ENCODE data around the gene KIF26B.

KIF26B gene

DNA sequence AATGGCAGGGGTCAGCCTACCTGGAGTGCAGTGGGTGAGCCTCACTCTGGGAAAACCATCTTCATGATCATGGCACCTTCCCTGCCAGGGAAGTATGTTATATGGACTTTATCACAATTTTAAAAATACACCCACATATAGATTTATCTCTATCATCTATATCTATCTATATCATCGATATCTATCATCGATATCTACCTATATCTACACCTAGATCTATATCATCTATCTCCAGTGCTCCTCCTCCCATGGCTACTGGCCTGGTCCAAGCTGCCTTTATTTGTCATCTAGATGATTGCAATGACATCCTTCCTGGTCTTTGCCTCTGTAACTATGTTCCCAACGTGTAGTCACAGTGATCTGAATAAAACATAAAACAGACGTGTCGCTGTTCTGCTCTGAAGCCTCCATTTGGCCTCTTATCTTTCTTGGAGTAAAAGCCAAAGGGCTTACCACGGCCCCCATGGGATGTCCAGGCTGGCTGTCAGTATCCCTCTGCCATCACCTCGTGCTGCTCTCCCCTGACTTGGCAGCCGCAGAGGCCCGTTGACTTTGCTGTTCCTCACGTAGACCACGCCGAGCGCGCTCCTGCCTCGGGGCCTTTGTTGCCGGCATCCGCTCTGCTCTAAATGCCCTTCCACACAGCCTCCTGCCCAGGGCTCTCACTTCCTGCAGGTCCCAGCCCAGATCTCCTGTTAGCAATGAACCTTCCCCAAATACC lies 20.6 kb upstream of the KIF26B start:
- no peak for DNase-seq

DNA sequence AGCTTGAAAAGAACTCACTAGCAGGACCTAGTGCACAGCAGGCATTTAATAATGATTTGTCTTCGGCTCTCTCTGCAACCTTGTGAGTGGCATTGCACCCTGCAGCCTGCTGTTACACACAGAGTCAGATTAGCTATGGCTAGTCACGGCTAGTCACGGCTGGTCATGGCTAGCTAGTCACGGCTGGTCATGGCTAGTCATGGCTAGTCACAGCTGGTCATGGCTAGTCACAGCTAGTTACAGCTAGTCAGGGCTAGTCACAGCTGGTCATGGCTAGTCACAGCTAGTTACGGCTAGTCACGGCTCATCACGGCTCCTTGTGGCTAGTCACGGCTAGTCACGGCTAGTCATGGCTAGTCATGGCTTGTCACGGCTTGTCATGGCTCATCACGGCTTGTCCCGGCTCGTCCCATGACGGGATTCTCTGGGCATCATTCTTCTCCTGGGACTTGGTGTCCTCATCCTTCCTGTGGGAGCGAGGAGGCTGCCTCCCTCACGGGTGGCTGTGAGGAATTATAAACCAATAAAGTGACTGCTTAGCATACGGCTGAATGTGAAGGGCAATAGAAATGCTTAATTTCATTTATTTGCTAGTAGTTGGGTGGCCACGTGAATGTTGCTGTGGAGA lies 12.5 kb upstream of the KIF26B start:
- DNase-seq, result no peak

DNA sequence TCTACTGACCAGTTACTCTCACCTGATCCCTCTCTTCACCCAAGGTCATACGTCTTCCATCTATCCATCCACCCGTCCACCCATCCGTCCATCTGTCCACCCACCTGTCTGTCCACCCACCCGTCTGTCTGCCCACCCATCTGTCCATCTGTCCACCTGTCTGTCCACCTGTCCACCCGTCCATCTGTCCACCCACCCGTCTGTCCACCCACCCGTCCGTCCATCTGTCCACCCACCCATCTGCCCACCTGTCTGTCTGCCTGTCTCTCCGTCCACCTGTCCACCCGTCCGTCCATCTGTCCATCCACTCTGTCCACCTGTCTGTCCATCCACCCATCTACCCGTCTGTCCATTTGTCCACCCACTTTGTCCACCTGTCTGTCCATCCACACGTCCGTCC lies 11.8 kb upstream of the KIF26B start:
- no peak for DNase-seq

DNA sequence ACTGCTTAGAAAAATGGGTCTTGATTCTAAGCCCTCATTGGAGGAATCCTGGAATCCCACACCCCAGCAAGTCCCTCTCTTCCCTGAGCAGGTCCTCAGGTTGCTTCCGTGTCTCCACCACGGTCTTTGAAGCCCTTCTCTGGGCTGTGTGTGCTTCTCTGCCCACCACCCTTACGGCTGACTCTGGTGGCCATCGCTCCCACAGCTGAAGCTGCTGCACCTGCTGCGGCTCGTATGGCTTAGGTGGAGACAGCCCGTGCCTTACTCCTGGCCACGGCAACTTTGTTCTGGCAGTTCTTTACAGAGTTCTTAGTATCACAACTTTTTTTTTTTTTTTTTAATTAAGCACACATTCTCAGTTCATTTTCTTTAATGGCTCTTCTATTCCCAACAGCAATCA lies 10.9 kb upstream of the KIF26B start:
- no peak for DNase-seq

DNA sequence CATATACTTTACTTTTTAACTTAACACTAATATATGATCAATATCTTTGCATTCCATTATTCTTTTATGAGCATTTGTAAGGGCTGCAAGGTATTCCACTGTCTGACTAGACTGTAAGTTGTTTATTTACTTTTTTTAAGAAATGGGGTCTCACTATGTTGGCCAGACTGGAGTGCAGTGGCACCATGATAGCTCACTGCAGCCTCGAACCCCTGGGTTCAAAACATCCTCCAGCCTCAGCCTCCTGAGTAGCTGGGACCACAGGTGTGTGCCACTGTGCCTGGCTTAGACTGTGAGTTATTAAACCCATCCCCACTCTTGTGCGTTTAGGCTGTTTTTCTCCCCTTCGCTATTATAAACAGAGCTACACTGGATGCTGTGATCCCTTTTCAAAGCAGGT lies 6.7 kb upstream of the KIF26B start:
- DNase-seq, result no peak

DNA sequence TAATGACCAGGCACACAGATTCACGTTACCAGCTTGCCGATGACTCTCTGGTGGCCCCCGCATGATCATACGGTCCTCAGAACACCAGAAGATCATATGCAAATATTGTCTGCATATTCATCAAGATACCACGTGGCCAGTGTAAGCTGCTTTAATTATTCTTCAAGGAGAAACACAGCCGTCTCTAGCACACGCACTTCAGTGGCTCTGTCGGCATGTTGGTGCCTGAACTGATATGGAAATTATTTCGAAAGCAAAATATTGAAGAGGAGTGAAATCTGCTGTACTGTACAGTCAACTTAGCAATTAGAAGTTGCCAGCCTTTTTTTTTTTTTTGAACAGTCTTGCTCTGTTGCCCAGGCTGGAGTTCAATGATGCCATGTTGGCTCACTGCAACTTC lies 5.9 kb upstream of the KIF26B start:
- no peak for DNase-seq

DNA sequence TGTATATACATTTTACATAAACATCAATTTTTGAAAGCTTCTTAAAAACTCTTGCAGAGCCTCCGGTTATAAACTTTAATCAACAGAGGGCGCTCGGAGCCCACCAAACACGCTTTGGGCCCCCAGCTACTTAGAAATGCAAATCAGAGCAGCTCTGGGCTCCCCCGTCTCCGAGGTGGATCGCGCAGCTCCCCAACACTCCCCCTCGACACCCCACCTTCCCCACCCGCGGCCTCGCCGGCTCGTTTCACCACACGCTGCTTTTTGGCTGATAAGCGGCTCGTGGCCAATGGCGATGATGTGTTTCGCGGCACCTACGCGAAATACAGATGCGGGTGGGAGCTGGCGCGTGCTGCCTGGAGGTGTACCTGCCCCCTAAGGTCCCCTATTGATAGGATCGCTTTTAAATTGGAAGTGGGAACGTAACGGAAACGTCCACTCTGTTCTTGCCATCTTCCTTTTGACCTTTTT lies 1.7 kb upstream of the KIF26B start:
- peak; percentile 62 for DNase-seq

DNA sequence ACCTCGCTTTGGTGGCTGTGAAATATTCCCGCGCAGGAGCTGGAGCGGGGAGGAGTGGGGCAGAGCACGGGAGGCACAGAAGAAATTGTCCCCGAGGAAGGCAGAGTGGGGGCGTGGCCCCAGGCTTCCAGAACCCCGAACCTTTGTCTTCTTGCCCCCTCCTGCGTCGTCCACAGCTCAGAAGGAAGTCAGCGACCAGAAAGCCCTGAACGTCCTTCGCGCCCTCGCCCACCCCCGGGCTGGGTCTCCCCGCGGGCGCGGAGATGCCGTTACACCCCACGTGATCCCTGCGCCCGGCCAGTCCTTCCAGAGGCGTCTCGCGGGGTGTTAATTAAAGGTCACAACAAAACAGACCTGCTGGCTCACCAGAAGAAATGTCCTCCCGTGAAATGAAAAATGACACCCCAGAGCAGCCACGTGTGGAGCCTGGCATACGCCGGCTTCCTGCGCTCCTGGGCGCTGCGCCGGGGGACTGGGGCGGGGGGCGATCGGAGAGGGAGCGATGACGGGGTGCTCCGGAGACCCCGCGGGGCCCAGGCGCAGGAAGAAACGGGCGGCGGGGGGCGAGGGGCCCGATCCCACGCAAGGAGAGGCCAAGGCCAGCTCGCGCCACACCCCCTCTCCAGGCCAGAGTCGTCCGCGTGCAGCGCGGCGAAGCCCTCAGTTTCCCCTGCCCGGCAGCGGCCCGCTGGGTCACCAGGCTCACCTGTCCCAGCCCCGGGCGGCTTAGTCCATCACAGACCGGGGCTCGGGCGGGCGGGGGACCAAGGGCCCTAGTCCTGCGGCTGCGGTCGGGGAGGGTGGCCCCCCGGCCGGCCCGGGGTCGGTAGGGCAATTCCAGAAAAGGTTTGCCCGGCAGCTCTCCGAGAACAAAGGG lies 995 bp upstream of the KIF26B start:
- DNase-seq, result no peak

DNA sequence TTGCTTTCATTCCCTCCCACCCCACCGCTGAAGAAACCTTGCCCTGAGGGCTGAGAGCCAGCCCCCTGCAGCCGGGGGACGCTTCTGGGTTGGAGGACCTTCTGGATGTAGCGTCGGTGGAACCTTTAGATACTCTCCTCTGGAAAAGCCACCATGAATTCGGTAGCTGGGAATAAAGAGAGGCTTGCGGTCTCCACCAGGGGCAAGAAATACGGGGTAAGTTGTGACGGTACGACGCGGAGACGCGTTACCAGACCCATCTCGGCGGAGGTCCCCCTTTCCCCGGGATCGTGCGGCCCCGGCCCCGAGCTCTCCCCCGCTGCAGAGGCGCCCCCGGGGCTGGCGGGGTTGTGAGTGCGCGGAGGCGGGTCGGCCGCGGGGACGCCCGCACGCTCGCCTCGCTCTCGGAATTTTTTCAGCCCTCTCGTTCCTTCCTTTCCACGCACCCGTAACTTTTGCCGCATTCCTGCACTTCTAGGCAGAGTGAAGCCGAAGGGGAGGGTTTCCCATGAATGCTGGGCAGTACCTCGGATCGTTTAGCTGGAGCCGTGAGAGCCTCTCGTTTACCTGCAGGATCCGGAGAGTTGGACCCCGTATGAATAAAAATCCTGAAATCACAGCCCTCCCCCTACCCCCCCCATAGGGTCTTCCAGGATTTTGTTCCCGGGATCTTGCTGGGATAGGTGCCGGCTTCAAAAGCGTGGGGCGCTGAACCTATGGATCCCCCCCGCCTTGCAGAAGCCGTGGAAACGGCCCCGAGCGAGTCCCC lies 671 bp downstream of the KIF26B start:
- DNase-seq, result peak; percentile 17

DNA sequence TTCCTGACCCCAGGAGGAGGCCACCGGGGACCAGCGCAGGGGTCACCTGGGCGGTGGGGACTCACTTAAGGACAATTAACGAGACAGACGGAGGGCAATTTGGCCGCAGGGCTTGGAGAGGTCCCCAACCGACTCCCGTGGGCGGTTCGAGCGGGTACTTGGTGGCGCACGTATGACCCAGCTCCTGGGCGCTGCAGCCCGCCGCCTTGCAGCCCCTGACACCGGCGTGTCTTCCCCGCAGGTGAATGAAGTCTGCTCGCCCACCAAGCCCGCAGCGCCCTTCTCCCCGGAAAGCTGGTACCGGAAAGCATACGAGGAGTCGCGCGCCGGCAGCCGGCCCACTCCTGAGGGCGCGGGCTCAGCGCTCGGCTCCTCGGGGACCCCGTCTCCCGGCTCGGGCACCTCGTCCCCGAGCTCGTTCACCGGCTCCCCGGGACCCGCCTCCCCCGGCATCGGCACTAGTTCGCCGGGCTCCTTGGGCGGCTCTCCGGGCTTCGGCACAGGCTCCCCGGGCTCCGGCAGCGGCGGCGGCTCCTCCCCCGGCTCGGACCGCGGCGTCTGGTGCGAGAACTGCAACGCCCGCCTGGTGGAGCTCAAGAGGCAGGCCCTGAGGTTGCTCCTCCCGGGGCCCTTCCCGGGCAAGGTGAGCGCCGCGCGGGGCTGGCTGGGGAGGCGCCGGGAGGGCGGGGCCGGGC lies 1.4 kb downstream of the KIF26B start:
- DNase-seq, result peak; percentile 83

DNA sequence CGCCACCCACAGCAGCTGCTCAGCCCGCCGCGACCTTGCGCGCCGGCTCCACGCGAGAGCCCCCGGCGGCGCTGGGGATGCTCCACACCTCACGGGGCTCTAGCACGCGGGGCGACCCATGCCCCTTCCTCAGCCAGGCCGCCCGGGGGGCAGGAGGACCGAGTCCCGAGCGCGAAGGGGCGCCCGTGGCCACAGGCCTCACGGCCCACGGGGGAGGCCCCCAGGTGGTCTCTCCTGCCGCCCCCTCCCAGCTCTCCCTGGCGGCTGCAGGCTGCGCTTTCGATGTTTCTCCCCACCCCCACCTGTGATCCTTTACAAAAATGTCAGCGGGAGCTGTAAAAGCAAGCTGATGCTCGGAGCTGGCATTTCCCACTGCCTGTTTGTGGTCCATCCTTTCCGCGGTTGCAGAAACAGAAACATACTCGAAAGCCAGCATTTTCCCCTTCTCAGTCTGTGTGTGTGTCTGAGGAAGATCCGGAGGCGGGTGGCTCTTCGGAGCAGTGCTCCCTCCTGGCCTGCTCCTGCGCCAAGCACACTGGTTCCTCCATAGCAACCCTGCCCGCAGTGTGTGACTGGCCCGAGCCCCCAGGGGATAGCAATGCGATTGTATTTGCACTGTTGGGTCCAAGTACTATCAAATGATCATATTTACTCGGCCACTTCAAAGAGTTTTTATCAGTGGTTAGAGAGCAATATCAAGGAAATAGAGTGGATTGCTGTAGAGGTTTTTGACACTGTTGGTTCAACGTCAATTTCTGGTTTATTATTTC lies 2.1 kb downstream of the KIF26B start:
- DNase-seq, result no peak

DNA sequence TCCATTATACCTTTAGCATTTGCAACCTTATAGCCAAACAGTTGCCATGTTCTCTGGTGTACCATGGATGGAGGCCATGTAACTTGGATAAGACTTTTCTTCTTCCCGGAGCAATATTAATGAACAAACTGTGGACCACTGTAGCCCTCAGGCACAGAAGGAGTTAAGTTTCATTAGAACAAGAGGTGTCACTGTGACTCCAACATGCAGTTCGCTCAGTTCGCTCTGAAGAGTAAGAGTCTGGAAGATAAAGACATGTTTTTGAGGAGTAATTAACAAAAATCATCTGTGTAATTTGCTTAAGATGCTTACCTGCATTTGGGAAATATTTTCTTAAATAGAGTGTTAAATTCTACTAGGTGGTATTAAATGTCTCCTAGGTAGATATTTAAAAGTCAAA lies 4.1 kb downstream of the KIF26B start:
- DNase-seq, result no peak

DNA sequence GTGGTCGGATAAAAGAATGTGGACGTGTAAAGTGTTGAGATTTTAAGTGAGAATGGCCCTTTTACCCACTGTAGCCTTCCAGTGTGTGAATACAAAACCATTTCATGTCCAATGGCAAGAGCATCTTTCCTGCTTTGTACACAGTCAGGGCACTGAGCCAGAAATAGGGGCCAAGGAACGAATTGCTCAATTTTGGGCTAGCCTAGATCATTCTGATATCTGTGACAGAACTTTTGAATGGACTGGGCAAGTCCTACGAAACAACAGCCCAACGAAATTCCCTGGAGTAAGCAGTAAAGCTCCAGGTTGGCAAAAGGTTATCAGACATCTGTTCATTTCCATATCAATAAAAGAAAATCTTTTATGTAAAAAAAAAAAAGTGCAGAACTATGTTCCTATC lies 5.5 kb downstream of the KIF26B start:
- no peak for DNase-seq

DNA sequence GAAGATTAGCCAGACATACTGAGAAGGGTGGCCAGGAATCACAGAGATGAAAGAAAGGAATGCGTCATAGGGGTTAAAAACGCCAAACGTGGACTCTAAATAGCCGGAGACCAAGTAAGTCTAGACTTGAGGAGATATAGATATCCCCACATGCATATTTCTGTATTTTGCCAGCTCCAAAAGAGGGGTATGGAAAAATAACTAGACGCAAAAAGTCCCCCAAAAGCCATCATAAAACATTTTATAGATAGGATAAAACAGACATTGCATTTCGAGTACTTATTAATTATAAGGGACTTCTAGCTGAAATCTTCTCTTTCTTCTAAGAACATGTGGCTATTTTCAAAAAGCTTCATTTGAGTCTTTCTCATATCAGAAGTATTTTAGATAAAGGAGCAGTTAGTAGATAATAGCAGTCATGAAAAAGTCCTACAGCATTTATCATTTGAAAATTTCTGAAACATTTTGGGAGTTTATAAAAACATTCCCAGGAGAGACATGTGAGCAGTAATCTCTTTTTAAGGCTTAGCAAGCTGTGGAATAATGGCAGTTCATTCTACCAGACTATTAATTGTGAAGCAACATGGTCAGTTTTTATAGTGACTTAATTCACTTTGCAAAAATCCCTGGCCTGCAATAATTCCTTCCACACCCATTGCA lies 6.1 kb downstream of the KIF26B start:
- no peak for DNase-seq

DNA sequence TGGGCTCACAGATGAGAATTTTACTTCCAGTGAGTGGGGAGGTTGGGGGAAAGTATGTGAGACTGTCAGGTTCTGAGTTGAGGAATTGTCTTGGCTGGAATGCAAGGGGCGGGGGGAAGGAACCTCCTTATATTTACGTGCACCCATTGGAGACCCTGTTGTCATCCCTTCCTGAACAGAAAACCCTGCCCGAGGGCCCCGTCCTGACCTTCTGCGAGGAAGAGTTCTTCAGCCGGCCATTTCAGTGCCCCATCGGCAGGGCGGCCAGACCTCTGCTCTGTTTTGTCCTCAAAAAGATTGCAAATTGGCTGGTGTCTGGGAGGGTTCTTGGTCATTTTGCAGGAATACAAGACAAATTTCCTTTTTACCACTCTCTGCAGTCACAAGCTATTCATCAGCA lies 7.1 kb downstream of the KIF26B start:
- DNase-seq, result no peak

DNA sequence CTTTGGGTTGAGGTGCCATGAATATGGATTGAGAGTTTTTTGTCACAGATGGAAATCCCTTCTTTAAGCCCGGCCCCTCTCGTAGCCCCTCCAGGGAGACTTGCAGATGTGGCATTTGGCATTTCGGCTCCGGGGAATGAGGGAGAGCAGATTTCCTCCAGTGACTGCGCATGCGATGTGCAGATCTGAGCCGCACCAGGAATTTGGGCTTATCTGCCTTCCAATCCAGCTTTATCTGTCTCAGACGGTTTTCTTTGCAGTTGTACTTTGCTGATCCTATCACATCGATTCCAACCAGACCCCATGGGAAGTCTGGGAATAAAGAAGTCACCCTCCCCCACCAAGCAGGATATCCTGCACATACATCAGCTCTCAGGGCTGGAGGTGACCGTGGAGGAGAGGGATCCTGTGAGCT lies 11.7 kb downstream of the KIF26B start:
- DNase-seq, result no peak

DNA sequence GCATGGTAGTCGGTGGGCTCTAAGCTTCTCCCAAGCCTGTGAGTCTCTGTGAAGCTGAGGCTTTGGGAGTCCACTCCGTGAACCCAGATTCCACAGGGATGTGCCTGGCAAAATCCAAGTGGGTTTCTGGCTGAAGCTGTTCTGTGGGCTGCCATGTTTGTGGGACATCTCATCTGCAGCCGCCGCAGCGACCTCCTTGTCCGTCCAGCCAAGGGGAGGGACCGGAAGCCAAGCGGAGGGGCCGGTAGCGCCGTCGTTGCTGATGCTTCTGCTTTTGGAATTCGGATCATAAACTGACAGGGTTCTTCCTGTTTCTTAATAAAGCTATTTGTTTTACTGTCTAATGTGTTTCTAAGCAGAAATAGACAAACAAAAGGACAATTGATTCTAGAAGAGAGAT lies 13.3 kb downstream of the KIF26B start:
- no peak for DNase-seq

DNA sequence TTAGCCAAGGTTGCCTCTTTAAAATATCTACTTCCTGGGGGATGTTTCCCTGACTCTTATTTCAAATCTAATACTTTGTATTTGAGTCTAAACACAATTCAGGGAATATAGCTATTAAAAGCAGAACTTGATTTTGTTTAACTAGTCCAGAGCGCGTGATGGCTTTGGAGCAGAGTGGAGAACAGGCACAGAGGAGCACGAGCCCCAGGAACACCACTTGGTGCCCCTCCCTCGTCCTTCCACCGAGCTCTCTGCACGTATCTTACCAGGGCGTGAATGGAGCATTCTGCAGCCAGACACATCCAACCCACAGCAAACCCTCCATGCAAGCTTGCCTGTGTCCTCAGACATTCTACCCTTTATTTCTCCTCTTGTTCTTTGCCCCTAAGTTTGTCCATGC lies 14.1 kb downstream of the KIF26B start:
- DNase-seq, result no peak

DNA sequence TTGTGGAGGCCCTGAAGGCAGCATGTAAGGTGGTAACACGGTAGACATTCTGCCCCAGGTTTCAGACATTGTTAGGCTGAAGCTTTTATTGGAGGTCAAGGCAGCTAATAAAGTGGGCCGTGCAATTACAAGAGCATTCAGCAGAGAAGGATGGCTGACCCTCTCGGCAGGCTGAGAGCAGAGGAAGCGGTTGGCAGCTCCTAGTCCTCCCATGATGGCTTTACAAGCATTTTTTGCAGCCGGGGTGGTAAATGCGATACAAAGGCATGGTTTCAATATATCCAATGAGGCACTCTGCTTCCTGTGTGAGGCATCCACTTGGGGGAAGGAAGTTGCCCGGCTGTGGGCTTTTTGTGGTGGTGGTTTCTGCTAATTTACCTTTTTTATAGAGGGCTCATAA lies 14.6 kb downstream of the KIF26B start:
- no peak for DNase-seq

DNA sequence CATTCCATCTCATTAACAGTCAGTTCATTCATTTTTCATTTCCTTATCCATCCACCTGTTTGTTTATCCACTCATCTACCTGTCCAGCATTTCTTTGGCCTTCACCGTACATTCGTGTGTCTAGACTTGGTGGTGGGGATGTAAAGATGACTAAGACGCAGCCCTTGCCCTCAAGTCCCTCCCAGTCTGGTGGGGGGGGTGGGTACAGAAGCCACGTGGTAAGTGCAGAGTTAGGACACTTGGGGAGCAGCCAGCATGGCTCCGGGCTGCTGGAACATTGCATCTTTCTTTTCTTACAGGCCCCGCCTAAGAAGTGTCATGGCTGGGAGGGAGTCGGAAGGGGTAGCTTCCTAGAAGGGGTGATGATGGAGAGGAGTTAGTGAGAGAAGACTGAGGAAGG lies 17.2 kb downstream of the KIF26B start:
- DNase-seq, result no peak

DNA sequence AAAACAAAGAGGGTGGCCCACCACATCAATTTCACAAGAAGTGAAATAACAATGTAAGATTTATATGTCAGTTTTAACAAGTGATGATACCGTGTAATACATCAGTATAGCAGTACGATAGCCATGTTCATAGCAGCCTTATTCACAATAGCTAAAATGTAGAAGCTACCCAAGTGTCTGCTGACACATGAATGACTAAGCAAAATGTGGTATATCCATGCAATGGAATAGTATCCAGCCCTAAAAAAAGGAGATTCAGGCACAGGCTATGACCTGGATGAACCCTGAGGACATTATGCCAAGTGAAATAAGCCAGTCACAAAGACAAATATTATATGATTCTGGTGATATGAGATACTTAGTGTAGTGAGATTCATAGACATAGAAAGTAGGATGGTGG lies 18.0 kb downstream of the KIF26B start:
- DNase-seq, result no peak
